Endodermal cell (in vitro differentiated cells): ENCODE measurements around the gene PPIE. TPM values are rescaled to one million over a fixed set of nuclear protein-coding genes. Genes with fewer than 3 reads are reported as not detected.

Experiments used
- DNase-seq: peaks from one replicate; pipeline ENCODE4 v3.0.0-alpha.2; 2017
- H3K27ac ChIP-seq: 2 replicates; pipeline ENCODE4 v1.5.1; 2013; ENCODE audit warnings: mild to moderate bottlenecking, low read depth, low read length, moderate library complexity
- H3K27me3 ChIP-seq: 2 replicates; pipeline ENCODE4 v1.6.1; 2013; ENCODE audit warnings: mild to moderate bottlenecking, low read length, moderate library complexity; ENCODE audit not compliant: insufficient read depth, control insufficient read depth, poor library complexity, severe bottlenecking
- H3K36me3 ChIP-seq: 2 replicates; pipeline ENCODE4 v1.7.0; 2013; ENCODE audit warnings: mild to moderate bottlenecking, low read length, moderate library complexity; ENCODE audit not compliant: control insufficient read depth, insufficient read depth
- H3K4me1 ChIP-seq: one replicate; pipeline ENCODE4 v1.7.0; 2013; ENCODE audit warnings: low read length; ENCODE audit not compliant: control insufficient read depth, insufficient read depth
- H3K4me3 ChIP-seq: 2 replicates; pipeline ENCODE4 v1.5.1; 2013; ENCODE audit warnings: mild to moderate bottlenecking, low read length, moderate library complexity
- H3K9ac ChIP-seq: 2 replicates; pipeline ENCODE4 v1.6.1; 2013; ENCODE audit warnings: mild to moderate bottlenecking, low read length, moderate library complexity; ENCODE audit not compliant: poor library complexity, severe bottlenecking; ENCODE audit errors: extremely low read depth
- H3K9me3 ChIP-seq: 2 replicates; pipeline ENCODE4 v1.6.1; 2013; ENCODE audit warnings: mild to moderate bottlenecking, low read length, moderate library complexity; ENCODE audit not compliant: control insufficient read depth
- H3K27ac Mint-ChIP-seq: 2 replicates; pipeline ENCODE4 v1.8.0; 2020; ENCODE audit warnings: mixed read lengths
- H3K27me3 Mint-ChIP-seq: 2 replicates; pipeline ENCODE4 v1.8.0; 2021; ENCODE audit warnings: mild to moderate bottlenecking, mixed read lengths; ENCODE audit not compliant: insufficient read depth
- H3K36me3 Mint-ChIP-seq: 2 replicates; pipeline ENCODE4 v1.8.0; 2020; ENCODE audit warnings: low read depth, mixed read lengths
- H3K4me1 Mint-ChIP-seq: 2 replicates; pipeline ENCODE4 v1.8.0; 2020; ENCODE audit warnings: mixed read lengths
- H3K4me3 Mint-ChIP-seq: 2 replicates; pipeline ENCODE4 v1.8.0; 2020; ENCODE audit warnings: mild to moderate bottlenecking, moderate library complexity, mixed read lengths
- H3K9me3 Mint-ChIP-seq: 2 replicates; pipeline ENCODE4 v1.8.0; 2020; ENCODE audit warnings: mild to moderate bottlenecking, mixed read lengths
- WGBS, 2 experiments: methylation state at CpG; one replicate each; pipeline versions ENCODE4 v1.1.5 to v1.1.7; 2013; ENCODE audit warnings: missing lambda C conversion rate in 2 of 2, mixed read lengths in 1 of 2; ENCODE audit not compliant: insufficient coverage in 1 of 2, insufficient read length in 1 of 2; 5-methylcytosine and 5-hydroxymethylcytosine counted together
- total RNA-seq, 2 donors: library from RNA; stranded (reverse); fragmentation: NEBNext Ultra II Directional in 1 of 2; extraction: Animal tissue kit (Norgen Biotek cat#: 25700) in 1 of 2; gene quantifications; 2 replicates in 1 of 2; 3 replicates in 1 of 2; pipeline ENCODE4 v1.2.1, GENCODE V29; 2021
- TF ChIP-seq, protein P1 (sequence below): fragments of 200-600 bp; sonication (generic); conservative IDR thresholded peaks from 2 replicates; pipeline ENCODE4 v1.5.0; 2021; ENCODE audit warnings: antibody characterized with exemption, mild to moderate bottlenecking

PPIE gene
- total RNA-seq, 2 donors from 2014 or later, result 39.5 to 59.4 TPM

DNA sequence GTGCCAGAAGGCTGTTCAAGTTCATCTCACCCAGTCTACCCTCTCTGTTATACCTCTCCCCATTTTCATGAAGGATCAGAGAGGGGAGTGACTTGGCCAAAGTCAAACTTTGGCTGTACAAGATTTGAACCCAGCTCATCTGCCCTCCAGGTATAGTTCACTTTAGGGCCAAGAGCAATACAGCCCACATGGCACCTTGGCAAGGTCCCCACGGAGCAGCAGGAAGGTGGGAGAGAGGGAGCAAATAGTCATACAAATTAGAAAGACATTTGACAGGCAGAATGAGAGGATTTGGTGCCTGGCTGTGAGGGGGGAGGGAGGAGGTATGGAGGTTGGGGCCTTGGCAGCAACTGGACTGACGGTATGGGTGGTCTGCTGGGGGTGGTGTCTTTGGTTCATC, 48.5 kb upstream of the PPIE start:
- no peak overlapping the region for H3K9ac ChIP-seq
- Mint-ChIP-seq H3K4me3 (no peak overlapping the region), H3K36me3 (no peaks in the 10 kb centered on the region), H3K9me3 (no peaks in the 10 kb centered on the region), H3K27ac (no peak overlapping the region), H3K4me1 (no peaks in the 10 kb centered on the region), H3K27me3 (peaks cover 100% of the 10 kb centered on the region)
- no peaks in the 10 kb centered on the region for H3K36me3 ChIP-seq
- no peak overlapping the region for H3K27ac ChIP-seq
- no peak for DNase-seq
- H3K27me3 ChIP-seq, result peaks cover 97% of the 10 kb centered on the region
- no peaks in the 10 kb centered on the region for H3K9me3 ChIP-seq
- WGBS, 2 experiments, result 10 to 11% methylated on average over 2 of the region's 2 CpGs
- no peak overlapping the region for H3K4me3 ChIP-seq
- no peaks in the 10 kb centered on the region for H3K4me1 ChIP-seq
- TF ChIP-seq, protein P1, sequence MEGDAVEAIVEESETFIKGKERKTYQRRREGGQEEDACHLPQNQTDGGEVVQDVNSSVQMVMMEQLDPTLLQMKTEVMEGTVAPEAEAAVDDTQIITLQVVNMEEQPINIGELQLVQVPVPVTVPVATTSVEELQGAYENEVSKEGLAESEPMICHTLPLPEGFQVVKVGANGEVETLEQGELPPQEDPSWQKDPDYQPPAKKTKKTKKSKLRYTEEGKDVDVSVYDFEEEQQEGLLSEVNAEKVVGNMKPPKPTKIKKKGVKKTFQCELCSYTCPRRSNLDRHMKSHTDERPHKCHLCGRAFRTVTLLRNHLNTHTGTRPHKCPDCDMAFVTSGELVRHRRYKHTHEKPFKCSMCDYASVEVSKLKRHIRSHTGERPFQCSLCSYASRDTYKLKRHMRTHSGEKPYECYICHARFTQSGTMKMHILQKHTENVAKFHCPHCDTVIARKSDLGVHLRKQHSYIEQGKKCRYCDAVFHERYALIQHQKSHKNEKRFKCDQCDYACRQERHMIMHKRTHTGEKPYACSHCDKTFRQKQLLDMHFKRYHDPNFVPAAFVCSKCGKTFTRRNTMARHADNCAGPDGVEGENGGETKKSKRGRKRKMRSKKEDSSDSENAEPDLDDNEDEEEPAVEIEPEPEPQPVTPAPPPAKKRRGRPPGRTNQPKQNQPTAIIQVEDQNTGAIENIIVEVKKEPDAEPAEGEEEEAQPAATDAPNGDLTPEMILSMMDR, result no peak

DNA sequence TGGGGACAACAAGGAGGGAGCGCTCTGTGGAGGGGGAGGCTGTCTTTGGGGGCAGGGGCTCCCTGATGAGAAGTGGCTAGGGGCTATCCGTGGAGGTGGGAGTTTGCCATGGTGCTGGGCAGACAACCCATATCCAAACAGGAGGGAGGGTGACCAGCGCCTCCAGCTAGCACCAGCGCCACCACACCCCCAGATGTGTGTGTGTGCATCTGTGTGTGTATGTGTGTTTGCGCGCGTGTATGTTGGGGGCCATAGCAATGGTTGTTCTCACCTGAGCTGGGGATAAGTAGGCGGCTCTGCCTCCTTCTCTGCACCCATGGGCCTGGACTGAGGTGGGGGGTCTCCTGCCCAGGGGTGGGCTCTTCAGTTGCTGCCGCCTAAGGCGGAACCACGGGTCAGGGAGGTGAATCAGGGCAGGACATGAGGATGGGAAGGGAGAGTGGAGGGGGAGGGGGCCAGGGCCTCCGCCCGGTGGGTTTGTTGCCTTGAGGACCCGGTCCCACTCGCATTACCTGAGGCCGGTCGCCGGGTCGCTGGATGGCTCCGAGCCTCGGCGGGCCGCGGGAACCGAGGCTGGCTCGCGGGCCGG, 47.8 kb upstream of the PPIE start:
- Mint-ChIP-seq H3K4me3 (no peak overlapping the region), H3K9me3 (no peaks in the 10 kb centered on the region), H3K27me3 (peaks cover 100% of the 10 kb centered on the region), H3K4me1 (no peaks in the 10 kb centered on the region), H3K27ac (no peak overlapping the region), H3K36me3 (no peaks in the 10 kb centered on the region)
- no peaks in the 10 kb centered on the region for H3K4me1 ChIP-seq
- no peaks in the 10 kb centered on the region for H3K9me3 ChIP-seq
- H3K27ac ChIP-seq, result no peak overlapping the region
- no peak for DNase-seq
- WGBS, 2 experiments, result 15 to 18% methylated on average over 14 to 28 of the region's 28 CpGs
- H3K36me3 ChIP-seq, result no peaks in the 10 kb centered on the region
- H3K4me3 ChIP-seq, result no peak overlapping the region
- TF ChIP-seq, protein P1, result no peak
- peaks cover 100% of the 10 kb centered on the region for H3K27me3 ChIP-seq
- H3K9ac ChIP-seq, result no peak overlapping the region

DNA sequence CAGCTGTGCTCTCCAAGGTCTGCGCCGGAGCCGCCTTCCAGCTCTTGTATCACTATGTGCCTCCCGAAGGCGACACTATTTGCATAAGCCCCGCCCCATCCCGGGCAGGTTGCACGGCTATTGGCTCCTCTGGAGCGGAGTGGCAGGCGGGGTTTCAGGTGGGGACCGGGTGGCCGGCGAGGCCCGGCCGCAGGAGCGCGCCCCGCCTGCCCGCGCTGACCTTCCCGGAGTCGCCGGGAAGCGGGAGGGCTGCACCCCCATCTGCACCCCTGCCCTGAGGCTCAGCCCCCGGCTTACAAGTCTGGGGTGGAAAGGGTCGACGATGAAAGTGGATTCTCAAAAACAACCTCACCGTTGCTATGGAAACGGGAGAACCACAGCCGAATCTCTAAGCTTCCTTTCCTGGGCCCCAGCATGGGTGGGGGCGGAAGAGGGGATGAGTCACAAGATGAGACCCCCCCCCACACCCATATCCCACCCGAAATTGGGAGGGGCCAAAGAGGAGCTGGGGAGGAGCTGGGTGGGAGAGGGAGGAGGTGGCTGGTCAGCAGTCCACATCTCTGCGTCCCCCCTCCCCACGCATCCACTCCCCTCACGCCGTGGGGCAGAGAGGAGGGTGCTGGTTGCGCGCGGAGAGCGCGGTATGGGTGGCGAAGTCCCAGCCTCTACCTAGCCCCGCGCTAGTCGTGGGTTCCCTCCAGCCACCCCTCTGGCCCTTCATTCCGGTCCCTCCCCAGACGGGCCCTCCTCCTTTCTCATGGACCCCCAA, 47.1 kb upstream of the PPIE start, which contains the start of gene HPCAL4:
Gene HPCAL4, minus strand, starts transcription at position 51 of the 769 bp plus-strand sequence. CDS start 6,830 bp downstream, outside the sequence.
- H3K9me3 ChIP-seq, result no peaks in the 10 kb centered on the region
- H3K9me3 Mint-ChIP-seq, result no peaks in the 10 kb centered on the region
- no peak within 1 kb of the TSS for H3K4me3 Mint-ChIP-seq
- peaks cover 100% of the 10 kb centered on the region for H3K27me3 Mint-ChIP-seq
- no peaks in the 10 kb centered on the region for H3K36me3 Mint-ChIP-seq
- no peaks in the 10 kb centered on the region for H3K4me1 Mint-ChIP-seq
- H3K27ac Mint-ChIP-seq, result no peak within 1 kb of the TSS
- no peak within 1 kb of the TSS for H3K9ac ChIP-seq
- H3K4me1 ChIP-seq, result no peaks in the 10 kb centered on the region
- TF ChIP-seq, protein P1, result no peak
- no peaks in the 10 kb centered on the region for H3K36me3 ChIP-seq
- H3K4me3 ChIP-seq, result no peak within 1 kb of the TSS
- WGBS, 2 experiments, result 0 to 10% methylated on average over 2 to 44 of the region's 47 CpGs
- DNase-seq, result peak; percentile 99
- no peak within 1 kb of the TSS for H3K27ac ChIP-seq
- H3K27me3 ChIP-seq, result peaks cover 100% of the 10 kb centered on the region
